Mesenchymal stem cell (in vitro differentiated cells and primary cell): ENCODE measurements around the gene HSD3B7.

Source experiments
- DNase-seq: peaks from one replicate; pipeline ENCODE4 v3.0.0-alpha.2; 2013
- H2AFZ ChIP-seq: one replicate; pipeline ENCODE4 v1.6.1; 2013; ENCODE audit warnings: low read depth, mild to moderate bottlenecking, control low read depth, inconsistent platforms, low read length, moderate library complexity
- H2AK5ac ChIP-seq: 2 replicates; pipeline ENCODE4 v1.6.1; 2013; ENCODE audit warnings: low read length, moderate library complexity, mild to moderate bottlenecking, inconsistent platforms; ENCODE audit not compliant: severe bottlenecking
- H2BK120ac ChIP-seq: one replicate; pipeline ENCODE4 v1.6.1; 2013; ENCODE audit warnings: low read depth, mild to moderate bottlenecking, inconsistent platforms, low read length, moderate library complexity
- H2BK12ac ChIP-seq, 2 experiments: one replicate each; pipeline ENCODE4 v1.6.1; 2013; ENCODE audit warnings: inconsistent platforms in 2 of 2, low read length in 2 of 2, mild to moderate bottlenecking in 2 of 2, moderate library complexity in 2 of 2, control low read depth in 1 of 2
- H2BK15ac ChIP-seq: one replicate; pipeline ENCODE4 v1.6.1; 2013; ENCODE audit warnings: mild to moderate bottlenecking, low read depth, inconsistent platforms; ENCODE audit not compliant: poor library complexity, severe bottlenecking
- H2BK5ac ChIP-seq: 2 replicates; pipeline ENCODE4 v1.6.1; 2013; ENCODE audit warnings: low read depth, mild to moderate bottlenecking, low read length, control low read depth, inconsistent platforms; ENCODE audit not compliant: poor library complexity, severe bottlenecking
- H3K14ac ChIP-seq, 2 experiments: one replicate each; pipeline ENCODE4 v1.6.1; 2013; ENCODE audit warnings: inconsistent platforms in 2 of 2, low read length in 2 of 2, control low read depth in 1 of 2, mild to moderate bottlenecking in 1 of 2, moderate library complexity in 1 of 2
- H3K18ac ChIP-seq, 2 experiments: one replicate each; pipeline ENCODE4 v1.6.1; 2013; ENCODE audit warnings: inconsistent platforms in 2 of 2, low read length in 2 of 2, control low read depth in 1 of 2, low read depth in 1 of 2, mild to moderate bottlenecking in 1 of 2
- H3K23ac ChIP-seq, 2 experiments: one replicate each; pipeline ENCODE4 v1.6.1; 2013; ENCODE audit warnings: inconsistent platforms in 2 of 2, low read length in 2 of 2, mild to moderate bottlenecking in 2 of 2, moderate library complexity in 2 of 2, control low read depth in 1 of 2
- H3K27ac ChIP-seq: 2 replicates; pipeline ENCODE4 v1.5.1; 2013; ENCODE audit warnings: mild to moderate bottlenecking, moderate library complexity, low read length, control low read depth, inconsistent platforms; ENCODE audit not compliant: poor library complexity, severe bottlenecking
- H3K27me3 ChIP-seq, 2 experiments: 2 replicates each; pipeline versions ENCODE4 v1.6.1 to v1.7.0; 2013; ENCODE audit warnings: low read length in 2 of 2, mild to moderate bottlenecking in 2 of 2, moderate library complexity in 2 of 2, control low read depth in 1 of 2, inconsistent platforms in 1 of 2; ENCODE audit not compliant: control insufficient read depth in 1 of 2, insufficient read depth in 1 of 2
- H3K36me3 ChIP-seq, 2 experiments: 2 replicates each; pipeline versions ENCODE4 v1.6.1 to v1.7.0; 2013; ENCODE audit warnings: low read length in 2 of 2, control low read depth in 1 of 2, inconsistent platforms in 1 of 2, low read depth in 1 of 2, mild to moderate bottlenecking in 1 of 2; ENCODE audit not compliant: insufficient read depth in 2 of 2, control insufficient read depth in 1 of 2
- H3K4ac ChIP-seq, 2 experiments: one replicate each; pipeline ENCODE4 v1.6.1; 2013; ENCODE audit warnings: inconsistent platforms in 2 of 2, low read length in 2 of 2, mild to moderate bottlenecking in 2 of 2, moderate library complexity in 2 of 2, control low read depth in 1 of 2, low read depth in 1 of 2
- H3K4me1 ChIP-seq: 2 replicates; pipeline ENCODE4 v1.6.1; 2013; ENCODE audit warnings: low read depth, low read length, control low read depth; ENCODE audit not compliant: control insufficient read depth, insufficient read depth
- H3K4me2 ChIP-seq: 2 replicates; pipeline ENCODE4 v1.6.1; 2013; ENCODE audit warnings: low read length, mild to moderate bottlenecking, inconsistent platforms; ENCODE audit not compliant: poor library complexity, severe bottlenecking
- H3K4me3 ChIP-seq, 2 experiments: 2 replicates each; pipeline versions ENCODE4 v1.5.1 to v1.7.0; 2013; ENCODE audit warnings: low read length in 2 of 2, mild to moderate bottlenecking in 2 of 2, control low read depth in 1 of 2, low read depth in 1 of 2; ENCODE audit not compliant: insufficient read depth in 1 of 2
- H3K79me1 ChIP-seq: replicated peaks from 2 replicates; pipeline ENCODE4 v1.6.1; 2013; ENCODE audit warnings: mild to moderate bottlenecking, control low read depth, low read length, inconsistent platforms; ENCODE audit not compliant: poor library complexity, severe bottlenecking
- H3K9ac ChIP-seq: 2 replicates; pipeline ENCODE4 v1.7.0; 2013; ENCODE audit warnings: mild to moderate bottlenecking, low read length, moderate library complexity
- H3K9me3 ChIP-seq: 2 replicates; pipeline ENCODE4 v1.7.0; 2013; ENCODE audit warnings: mild to moderate bottlenecking, low read length; ENCODE audit not compliant: control insufficient read depth
- H4K8ac ChIP-seq: one replicate; pipeline ENCODE4 v1.6.1; 2013; ENCODE audit warnings: inconsistent platforms, mild to moderate bottlenecking, low read length, moderate library complexity
- H4K91ac ChIP-seq: one replicate; pipeline ENCODE4 v1.6.1; 2013; ENCODE audit warnings: mild to moderate bottlenecking, low read length, inconsistent platforms
- WGBS: methylation state at CpG from one replicate; pipeline ENCODE4 v1.1.7; 2013; ENCODE audit warnings: mixed read lengths; 5-methylcytosine and 5-hydroxymethylcytosine counted together

Gene HSD3B7

DNA sequence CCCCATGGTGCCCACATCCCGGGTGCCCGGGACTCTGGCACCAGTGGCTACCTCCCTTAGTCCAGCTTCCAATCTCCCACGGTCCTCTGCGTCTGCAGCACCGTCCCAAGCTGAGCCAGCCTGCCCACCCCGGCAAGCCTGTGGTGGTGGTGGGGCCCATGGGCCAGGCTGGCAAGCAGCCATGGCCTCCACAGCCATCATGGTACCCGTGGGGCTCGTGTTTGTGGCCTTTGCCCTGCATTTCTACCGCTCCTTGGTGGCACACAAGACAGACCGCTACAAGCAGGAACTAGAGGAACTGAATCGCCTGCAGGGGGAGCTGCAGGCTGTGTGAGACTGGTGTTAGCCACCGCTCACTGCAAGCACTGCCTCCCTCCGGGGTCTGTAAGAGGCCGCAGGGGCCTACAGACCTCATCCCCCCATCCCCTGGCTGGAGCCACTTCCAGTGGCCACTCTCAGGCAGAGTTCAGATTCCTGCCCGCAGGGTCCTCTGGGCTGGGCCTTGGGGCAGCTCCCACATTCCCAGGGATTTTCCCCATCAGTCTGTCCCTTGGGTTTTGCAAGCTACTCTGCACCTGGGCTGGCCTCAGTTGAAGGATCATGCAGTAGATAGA is 31.4 kb upstream of the HSD3B7 start:
- Histone ChIP-seq H2AK5ac (no peak overlapping the region), H3K9me3 (no peaks in the 10 kb centered on the region), H3K27ac (no peak overlapping the region), H3K4me1 (peaks cover 28% of the 10 kb centered on the region), H2BK5ac (no peak overlapping the region), H2BK120ac (no peak overlapping the region), H3K4ac (peak overlapping the region in 1 of 2 experiments; percentile 29), H3K4me3 (no peak overlapping the region), H2AFZ (no peak overlapping the region), H3K14ac (no peak overlapping the region), H2BK12ac (peak overlapping the region in 1 of 2 experiments; percentile 2), H3K9ac (no peak overlapping the region), H4K8ac (peak overlapping the region; percentile 45), H3K4me2 (no peak overlapping the region), H3K79me1 (peaks cover 13% of the 10 kb centered on the region), H3K23ac (peak overlapping the region in 1 of 2 experiments; percentile 26), H2BK15ac (no peak overlapping the region), H3K27me3 (no peaks in the 10 kb centered on the region), H3K36me3 (peaks cover 10 to 12% of the 10 kb centered on the region in 2 experiments), H3K18ac (peak overlapping the region in 1 of 2 experiments; percentile 54), H4K91ac (no peak overlapping the region)
- WGBS, result 45% methylated on average over 15 of the region's 15 CpGs
- peak; percentile 84 for DNase-seq

DNA sequence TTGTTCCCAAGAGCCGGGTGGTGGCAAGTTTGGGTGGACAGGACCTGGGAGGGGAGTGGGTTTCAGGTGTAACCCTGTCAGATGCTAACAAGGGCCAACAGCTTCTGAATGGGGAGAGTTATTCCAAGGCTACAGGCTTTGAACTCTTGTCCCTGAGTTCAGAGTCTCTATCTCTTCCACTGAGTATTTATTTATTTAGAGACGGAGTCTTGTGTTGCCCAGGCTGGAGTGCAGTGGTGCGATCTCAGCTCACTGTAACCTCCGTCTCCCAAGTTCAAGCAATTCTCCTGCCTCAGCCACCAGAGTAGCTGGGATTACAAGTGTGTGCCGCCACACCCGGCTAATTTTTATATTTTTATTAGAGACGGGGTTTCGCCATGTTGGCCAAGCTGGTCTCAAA is 30.0 kb upstream of the HSD3B7 start:
- Histone ChIP-seq H3K4me1 (peaks cover 33% of the 10 kb centered on the region), H3K9ac (no peak overlapping the region), H2BK15ac (no peak overlapping the region), H4K91ac (no peak overlapping the region), H2AFZ (no peak overlapping the region), H3K18ac (no peak overlapping the region), H3K4ac (no peak overlapping the region), H3K36me3 (peaks cover 20 to 21% of the 10 kb centered on the region in 2 experiments), H2BK5ac (no peak overlapping the region), H3K79me1 (peaks cover 21% of the 10 kb centered on the region), H3K4me2 (no peak overlapping the region), H3K14ac (no peak overlapping the region), H2BK120ac (no peak overlapping the region), H3K4me3 (no peak overlapping the region), H4K8ac (no peak overlapping the region), H3K23ac (no peak overlapping the region), H2AK5ac (no peak overlapping the region), H3K27ac (no peak overlapping the region), H3K27me3 (no peaks in the 10 kb centered on the region), H3K9me3 (no peaks in the 10 kb centered on the region), H2BK12ac (no peak overlapping the region)
- DNase-seq, result no peak
- 87% methylated on average over 8 of the region's 8 CpGs for WGBS

DNA sequence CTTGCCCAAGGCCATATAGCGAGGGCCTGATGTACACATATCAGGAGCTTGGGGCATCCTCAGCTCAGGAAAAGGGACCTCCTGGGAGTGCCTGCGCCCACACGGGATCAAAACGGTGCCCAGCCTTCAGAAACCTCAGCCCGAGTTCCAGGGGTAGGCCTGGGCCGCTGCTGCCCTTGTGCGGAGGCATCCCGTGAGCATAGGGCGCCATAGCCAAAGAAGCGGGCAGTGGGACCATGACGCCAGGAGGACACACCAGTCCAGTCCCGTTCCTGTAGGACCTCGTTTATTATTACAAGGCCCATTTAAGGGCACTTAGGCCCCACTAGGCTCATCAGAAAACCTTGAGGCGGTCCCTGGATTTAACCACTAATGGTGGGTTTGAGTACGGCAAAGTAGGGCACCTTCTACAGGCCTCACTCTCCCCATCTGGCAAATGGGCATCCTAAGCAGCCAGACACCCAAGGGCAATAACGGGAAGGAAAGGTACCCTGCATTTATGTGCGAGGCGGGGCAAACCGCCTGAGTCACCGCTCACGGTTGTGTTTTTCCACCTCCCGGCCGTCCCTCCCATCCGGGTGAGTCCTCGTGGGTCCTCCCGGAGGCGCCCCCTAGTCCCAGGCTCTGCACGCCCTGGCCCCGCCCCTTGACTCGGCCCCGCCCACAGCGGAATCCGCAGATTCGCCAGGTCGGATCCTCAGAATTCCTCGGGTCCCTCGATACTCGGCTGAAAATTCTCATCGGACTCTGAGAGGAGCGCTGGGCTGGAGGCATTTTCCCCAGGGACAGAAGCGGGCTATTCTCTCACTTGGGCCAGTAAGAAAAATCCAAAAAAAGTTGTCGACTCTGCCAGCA is 28.2 kb upstream of the HSD3B7 start:
- H2AK5ac ChIP-seq, result peak overlapping the region; percentile 14
- H2AFZ ChIP-seq, result peak overlapping the region; percentile 5
- H4K8ac ChIP-seq, result peak overlapping the region; percentile 74
- H3K4me1 ChIP-seq, result peaks cover 22% of the 10 kb centered on the region
- no peaks in the 10 kb centered on the region for H3K9me3 ChIP-seq
- WGBS, result 33% methylated on average over 42 of the region's 42 CpGs
- H3K4me2 ChIP-seq, result peak overlapping the region; percentile 79
- no peak overlapping the region for H3K14ac ChIP-seq
- H3K4ac ChIP-seq, result peak overlapping the region; percentile 50 to 55
- peak overlapping the region; percentile 87 for H2BK5ac ChIP-seq
- no peak overlapping the region for H2BK15ac ChIP-seq
- peaks cover 27% of the 10 kb centered on the region for H3K79me1 ChIP-seq
- peak overlapping the region; percentile 86 to 100 for H3K18ac ChIP-seq
- DNase-seq, result peak; percentile 94
- peak overlapping the region; percentile 99 for H3K27ac ChIP-seq
- peaks cover 32 to 33% of the 10 kb centered on the region in 2 experiments for H3K36me3 ChIP-seq
- H2BK12ac ChIP-seq, result peak overlapping the region; percentile 14 to 63
- peak overlapping the region; percentile 81 for H4K91ac ChIP-seq
- peak overlapping the region; percentile 44 for H2BK120ac ChIP-seq
- H3K4me3 ChIP-seq, result peak overlapping the region; percentile 80 to 94
- peak overlapping the region; percentile 100 for H3K9ac ChIP-seq
- H3K23ac ChIP-seq, result no peak overlapping the region
- no peaks in the 10 kb centered on the region for H3K27me3 ChIP-seq
